ENCODE measurements around the gene NUP210.

Gene NUP210

DNA sequence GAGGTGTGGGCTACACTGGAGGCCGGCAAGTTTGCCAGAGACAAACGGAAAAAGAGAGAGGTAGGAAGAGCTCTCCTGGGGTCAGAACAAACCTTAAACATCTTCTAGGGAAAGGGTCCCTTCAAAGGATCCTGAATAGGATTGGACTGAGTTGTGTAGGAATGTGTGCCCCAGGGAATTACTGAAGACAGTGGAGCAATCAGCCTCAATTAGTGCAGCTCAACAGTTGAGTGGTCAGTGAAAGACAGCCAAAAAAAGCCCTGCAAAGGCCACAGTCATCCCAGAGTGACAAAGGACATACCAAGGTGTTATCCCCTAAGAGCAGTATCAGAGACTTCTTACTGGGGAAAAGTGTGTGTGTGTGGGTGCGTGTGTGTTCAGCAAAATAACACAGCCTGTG is 70.3 kb downstream of the NUP210 start:
- no peak for TF ChIP-seq CTCF (IDR thresholded peaks at IDR 0.05; ENCODE audit: low read depth, low read length)
- no peak overlapping the region for H3K4me3 ChIP-seq (ENCODE audit: low read depth, low read length)

DNA sequence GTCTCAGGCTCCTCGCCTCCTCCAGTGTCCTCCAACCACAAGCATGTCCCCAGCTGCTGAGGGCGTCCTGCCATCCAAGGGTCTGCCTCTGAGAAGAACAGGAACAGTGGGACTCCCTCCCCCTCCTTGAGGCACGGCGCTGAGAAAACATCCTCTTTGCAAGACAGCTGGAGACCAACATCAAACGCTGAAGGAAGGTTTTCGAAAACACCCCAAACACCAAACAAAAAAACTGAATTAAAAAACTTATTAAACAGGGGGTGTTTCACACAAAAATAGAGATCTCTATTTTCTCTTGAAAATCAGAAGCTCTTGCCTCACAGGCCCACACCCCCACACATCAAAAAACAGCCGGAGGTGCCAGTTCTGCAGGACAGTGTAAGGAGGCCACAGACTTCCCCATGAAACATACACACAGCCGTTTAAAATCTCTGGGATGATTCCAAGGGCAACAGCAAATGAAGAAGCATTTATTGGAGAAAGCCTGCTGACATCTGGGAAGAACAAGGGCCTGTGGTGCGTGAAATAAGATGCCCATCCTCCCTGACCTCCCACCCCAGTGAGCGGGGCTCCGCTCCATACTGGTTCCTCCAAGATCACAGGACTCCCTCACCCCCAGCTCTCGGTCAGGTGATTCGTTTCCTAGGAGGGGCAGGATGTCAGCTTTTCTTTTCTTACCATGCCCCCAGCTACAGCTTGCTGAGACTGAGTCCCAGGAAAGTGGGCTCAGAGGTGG is 71.3 kb downstream of the NUP210 start:
- H3K4me3 ChIP-seq (ENCODE audit: low read depth, low read length) = no peak overlapping the region
- TF ChIP-seq CTCF (IDR thresholded peaks at IDR 0.05; ENCODE audit: low read depth, low read length) = no peak

DNA sequence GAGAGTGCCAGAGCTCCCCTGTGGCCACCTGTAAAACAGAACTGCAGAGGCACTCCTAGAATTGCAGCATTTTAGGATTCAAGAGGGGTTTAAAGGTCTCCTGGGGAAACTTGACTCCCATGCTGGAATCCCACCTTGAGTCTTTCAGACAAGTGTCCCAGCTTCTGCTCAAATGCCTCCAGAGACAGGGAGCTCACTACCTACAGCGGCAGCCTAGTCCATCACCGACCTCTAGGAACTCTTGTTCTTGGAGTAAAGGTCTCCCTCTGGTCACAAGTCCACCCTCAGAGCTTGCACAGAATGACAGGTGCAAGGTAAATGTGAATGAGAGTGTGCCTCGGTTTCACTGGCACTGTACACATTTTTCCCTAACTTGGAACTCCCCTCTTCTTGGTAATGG is 72.0 kb downstream of the NUP210 start:
- no peak overlapping the region for H3K4me3 ChIP-seq (ENCODE audit: low read depth, low read length)
- no peak for TF ChIP-seq CTCF (IDR thresholded peaks at IDR 0.05; ENCODE audit: low read depth, low read length)

- no peak overlapping the region for H3K4me3 ChIP-seq (ENCODE audit: low read depth, low read length)
- no peak for TF ChIP-seq CTCF (IDR thresholded peaks at IDR 0.05; ENCODE audit: low read depth, low read length)
Observed at GRCh38 chr3:13347390-13347950, 72.7 kb downstream of the NUP210 start.

DNA sequence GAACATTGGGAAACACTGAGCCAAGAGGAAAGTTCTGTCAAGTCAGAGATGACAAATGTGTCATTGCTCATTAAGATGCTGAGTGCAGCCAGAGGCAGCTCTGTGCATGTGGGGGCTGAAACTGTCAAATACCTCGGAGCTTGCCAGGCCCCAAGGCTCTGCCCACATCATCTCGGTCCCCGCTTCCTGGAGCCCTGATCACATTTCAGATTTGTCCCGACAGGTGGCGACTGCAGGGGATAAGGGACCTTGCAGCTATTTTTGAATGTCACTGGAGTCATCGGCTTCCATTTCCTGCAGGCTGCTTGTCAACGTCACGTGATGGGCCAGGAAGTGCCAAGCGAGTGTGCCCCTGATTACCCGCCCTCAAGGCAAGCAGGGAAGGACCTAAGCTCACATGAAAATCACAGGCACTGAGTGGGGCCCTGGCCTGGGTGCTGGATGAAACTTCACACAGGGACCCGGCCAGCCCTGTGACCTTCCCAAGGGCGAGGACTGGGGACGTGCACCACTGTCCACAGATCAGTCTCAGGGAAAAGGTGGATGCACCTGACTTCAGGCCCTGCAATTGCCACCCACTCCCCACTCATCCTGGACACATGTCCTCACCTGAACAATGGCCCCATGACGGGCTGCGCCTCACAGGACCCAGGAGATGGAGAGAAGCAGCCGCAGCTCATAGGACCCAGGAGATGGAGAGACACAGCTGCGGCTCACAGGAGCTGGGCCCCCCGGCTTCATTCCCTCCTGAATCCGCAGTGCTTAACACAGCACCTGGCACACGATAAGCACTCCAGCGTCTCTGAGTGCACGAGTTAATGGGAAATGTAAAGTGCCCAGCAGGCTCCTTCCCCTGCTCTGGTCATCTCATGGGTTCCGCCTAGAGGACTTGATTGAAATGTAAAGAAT is 73.4 kb downstream of the NUP210 start:
- no peak overlapping the region for H3K4me3 ChIP-seq (ENCODE audit: low read depth, low read length)
- no peak for TF ChIP-seq CTCF (IDR thresholded peaks at IDR 0.05; ENCODE audit: low read depth, low read length)

- TF ChIP-seq CTCF (IDR thresholded peaks at IDR 0.05; ENCODE audit: low read depth, low read length) = no peak
- no peak overlapping the region for H3K4me3 ChIP-seq (ENCODE audit: low read depth, low read length)
Observed at GRCh38 chr3:13345772-13346171, 74.3 kb downstream of the NUP210 start.

GRCh38 chr3:13345284-13345683 is 74.8 kb downstream of the NUP210 start:
- TF ChIP-seq CTCF (IDR thresholded peaks at IDR 0.05; ENCODE audit: low read depth, low read length) = no peak
- H3K4me3 ChIP-seq (ENCODE audit: low read depth, low read length) = no peak overlapping the region

Measured in WI38 (cell line).